ENCODE data around the gene SSNA1. TPM values are rescaled to one million over a fixed set of nuclear protein-coding genes. Genes with fewer than 3 reads are reported as not detected.

Gene SSNA1
- total RNA-seq, 1 donor from 2014 or later, result 52.7 TPM

DNA sequence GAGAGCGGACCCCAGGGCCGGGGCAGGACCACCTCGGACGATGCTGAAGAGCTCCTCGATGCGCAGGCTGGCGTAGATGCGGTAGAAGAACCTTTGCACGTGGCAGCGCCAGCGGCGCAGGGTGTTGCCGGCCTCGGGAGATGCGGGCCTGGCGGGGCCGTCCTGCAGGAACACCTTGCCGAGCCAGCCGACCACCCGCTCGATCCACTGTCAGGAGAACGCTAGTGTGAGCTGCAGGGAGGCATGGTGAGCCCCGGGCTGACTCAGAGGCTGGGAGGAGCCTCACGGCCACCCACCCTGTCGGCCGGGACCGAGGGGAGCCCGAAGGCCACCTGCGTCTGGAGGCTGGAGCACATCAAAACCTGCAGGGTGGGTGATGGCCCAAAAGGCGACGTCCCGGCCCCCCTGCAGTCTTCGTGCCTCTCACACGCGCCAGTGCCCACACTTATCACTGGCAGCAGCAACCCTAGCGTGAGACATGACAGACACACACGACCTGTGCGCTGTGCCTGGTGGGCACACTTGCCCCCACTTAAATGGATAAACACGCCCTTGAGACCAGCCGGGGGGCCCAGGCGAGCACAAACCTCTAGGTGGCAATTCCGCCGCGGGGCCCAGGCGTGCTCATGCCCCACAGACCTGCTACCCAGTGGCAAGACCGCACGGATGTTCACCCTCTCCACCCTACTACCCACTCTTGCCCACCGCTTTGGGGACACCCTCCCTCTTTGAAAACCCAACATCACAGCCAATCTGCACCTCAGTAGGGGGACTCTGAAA lies 3.4 kb upstream of the SSNA1 start:
- H3K9ac ChIP-seq (ENCODE audit: low read length), result no peak overlapping the region
- peaks cover 37% of the 10 kb centered on the region for H4K20me1 ChIP-seq (ENCODE audit: insufficient read depth, low read length)
- H3K4me3 Mint-ChIP-seq (ENCODE audit: unreplicated experiment), result no peak overlapping the region
- DNase-seq (ENCODE audit: low read depth) (no peak), FAIRE-seq (no peak)
- no peak overlapping the region for H3K4me2 ChIP-seq (ENCODE audit: low read length)
- H3K79me2 ChIP-seq (ENCODE audit: insufficient read depth, low read length), result peaks cover 46% of the 10 kb centered on the region
- H3K27me3 Mint-ChIP-seq (ENCODE audit: low read depth, unreplicated experiment), result no peaks in the 10 kb centered on the region
- peaks cover 10% of the 10 kb centered on the region for H3K36me3 Mint-ChIP-seq (ENCODE audit: low read depth, unreplicated experiment)
- no peak for TF ChIP-seq EZH2 (IDR thresholded peaks at IDR 0.05; ENCODE audit: insufficient read depth, low read length)
- TF ChIP-seq, protein P1, sequence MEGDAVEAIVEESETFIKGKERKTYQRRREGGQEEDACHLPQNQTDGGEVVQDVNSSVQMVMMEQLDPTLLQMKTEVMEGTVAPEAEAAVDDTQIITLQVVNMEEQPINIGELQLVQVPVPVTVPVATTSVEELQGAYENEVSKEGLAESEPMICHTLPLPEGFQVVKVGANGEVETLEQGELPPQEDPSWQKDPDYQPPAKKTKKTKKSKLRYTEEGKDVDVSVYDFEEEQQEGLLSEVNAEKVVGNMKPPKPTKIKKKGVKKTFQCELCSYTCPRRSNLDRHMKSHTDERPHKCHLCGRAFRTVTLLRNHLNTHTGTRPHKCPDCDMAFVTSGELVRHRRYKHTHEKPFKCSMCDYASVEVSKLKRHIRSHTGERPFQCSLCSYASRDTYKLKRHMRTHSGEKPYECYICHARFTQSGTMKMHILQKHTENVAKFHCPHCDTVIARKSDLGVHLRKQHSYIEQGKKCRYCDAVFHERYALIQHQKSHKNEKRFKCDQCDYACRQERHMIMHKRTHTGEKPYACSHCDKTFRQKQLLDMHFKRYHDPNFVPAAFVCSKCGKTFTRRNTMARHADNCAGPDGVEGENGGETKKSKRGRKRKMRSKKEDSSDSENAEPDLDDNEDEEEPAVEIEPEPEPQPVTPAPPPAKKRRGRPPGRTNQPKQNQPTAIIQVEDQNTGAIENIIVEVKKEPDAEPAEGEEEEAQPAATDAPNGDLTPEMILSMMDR (IDR thresholded peaks at IDR 0.05; ENCODE audit: insufficient read depth, low read depth, low read length), result no peak
- H3K4me1 Mint-ChIP-seq (ENCODE audit: low read depth, unreplicated experiment), result peaks cover 15% of the 10 kb centered on the region
- peaks cover 18% of the 10 kb centered on the region for H3K4me1 ChIP-seq (ENCODE audit: insufficient read depth, low read length)
- H3K27ac Mint-ChIP-seq (ENCODE audit: unreplicated experiment), result no peak overlapping the region
- peaks cover 3% of the 10 kb centered on the region for H3K36me3 ChIP-seq (ENCODE audit: insufficient read depth, low read length)
- no peaks in the 10 kb centered on the region for H3K27me3 ChIP-seq (ENCODE audit: insufficient read depth, low read length)
- H2AFZ ChIP-seq (ENCODE audit: low read depth, low read length), result no peak overlapping the region
- H3K4me3 ChIP-seq (ENCODE audit: insufficient read depth, low read depth, low read length), result no peak overlapping the region
- no peaks in the 10 kb centered on the region for H3K9me3 ChIP-seq (ENCODE audit: insufficient read depth, low read depth, low read length)
- H3K27ac ChIP-seq (ENCODE audit: low read depth, low read length), result no peak overlapping the region
- H3K9me3 Mint-ChIP-seq (ENCODE audit: unreplicated experiment), result no peaks in the 10 kb centered on the region

DNA sequence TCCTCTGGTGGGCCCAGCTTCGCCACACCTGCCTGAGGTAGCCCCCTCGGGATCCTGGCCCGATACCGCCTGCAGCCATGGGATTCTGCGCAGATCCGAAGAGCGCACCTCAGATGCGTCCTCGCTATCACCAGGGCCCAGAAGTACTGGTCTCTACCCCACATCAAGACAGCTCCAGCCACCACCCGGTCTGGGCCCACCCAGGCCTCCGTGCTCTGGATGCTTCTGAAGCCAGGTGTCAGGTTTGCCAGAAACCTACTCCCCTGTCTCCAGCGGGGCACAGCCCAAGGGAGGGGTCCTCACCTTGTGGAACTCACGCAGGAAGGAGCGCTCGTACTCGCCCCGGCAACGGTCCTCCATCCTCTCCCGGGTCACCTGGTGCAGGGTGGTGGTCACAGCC lies 2.6 kb upstream of the SSNA1 start:
- peaks cover 3% of the 10 kb centered on the region for H3K36me3 ChIP-seq (ENCODE audit: insufficient read depth, low read length)
- DNase-seq (ENCODE audit: low read depth) (no peak), FAIRE-seq (no peak)
- no peak overlapping the region for H3K4me3 Mint-ChIP-seq (ENCODE audit: unreplicated experiment)
- no peak overlapping the region for H3K4me2 ChIP-seq (ENCODE audit: low read length)
- no peak overlapping the region for H3K27ac ChIP-seq (ENCODE audit: low read depth, low read length)
- no peaks in the 10 kb centered on the region for H3K27me3 Mint-ChIP-seq (ENCODE audit: low read depth, unreplicated experiment)
- no peaks in the 10 kb centered on the region for H3K9me3 ChIP-seq (ENCODE audit: insufficient read depth, low read depth, low read length)
- H3K27ac Mint-ChIP-seq (ENCODE audit: unreplicated experiment), result no peak overlapping the region
- TF ChIP-seq, protein P1 (IDR thresholded peaks at IDR 0.05; ENCODE audit: insufficient read depth, low read depth, low read length), result no peak
- no peak for TF ChIP-seq EZH2 (IDR thresholded peaks at IDR 0.05; ENCODE audit: insufficient read depth, low read length)
- peaks cover 19% of the 10 kb centered on the region for H3K4me1 ChIP-seq (ENCODE audit: insufficient read depth, low read length)
- H3K36me3 Mint-ChIP-seq (ENCODE audit: low read depth, unreplicated experiment), result peaks cover 10% of the 10 kb centered on the region
- peaks cover 16% of the 10 kb centered on the region for H3K4me1 Mint-ChIP-seq (ENCODE audit: low read depth, unreplicated experiment)
- no peak overlapping the region for H3K9ac ChIP-seq (ENCODE audit: low read length)
- H3K9me3 Mint-ChIP-seq (ENCODE audit: unreplicated experiment), result no peaks in the 10 kb centered on the region
- H2AFZ ChIP-seq (ENCODE audit: low read depth, low read length), result no peak overlapping the region
- peaks cover 55% of the 10 kb centered on the region for H3K79me2 ChIP-seq (ENCODE audit: insufficient read depth, low read length)
- H3K27me3 ChIP-seq (ENCODE audit: insufficient read depth, low read length), result no peaks in the 10 kb centered on the region
- H4K20me1 ChIP-seq (ENCODE audit: insufficient read depth, low read length), result peaks cover 46% of the 10 kb centered on the region
- H3K4me3 ChIP-seq (ENCODE audit: insufficient read depth, low read depth, low read length), result no peak overlapping the region

DNA sequence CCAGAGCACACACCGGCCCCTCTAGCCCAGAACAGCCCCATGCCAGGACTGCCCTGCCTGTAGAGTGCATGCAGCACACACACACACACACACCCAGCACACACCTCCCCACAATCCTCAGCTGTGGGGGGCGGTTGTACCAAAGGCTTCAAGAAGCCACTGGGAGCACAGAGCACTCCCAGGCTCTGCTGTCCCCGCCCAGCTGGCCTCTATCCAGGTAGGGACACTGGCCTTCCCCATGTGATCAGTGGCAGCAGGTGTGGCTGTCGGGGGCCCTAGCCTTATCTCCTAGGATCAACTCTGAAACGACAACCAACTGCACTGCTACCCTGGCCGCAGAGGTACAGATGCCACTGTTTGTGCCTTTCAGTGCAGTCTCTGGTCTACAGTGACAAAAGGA lies 2.1 kb upstream of the SSNA1 start:
- Histone ChIP-seq H3K27me3 (ENCODE audit: insufficient read depth, low read length) (no peaks in the 10 kb centered on the region), H4K20me1 (ENCODE audit: insufficient read depth, low read length) (peaks cover 50% of the 10 kb centered on the region), H3K4me2 (ENCODE audit: low read length) (peak overlapping the region; percentile 99), H3K9me3 (ENCODE audit: insufficient read depth, low read depth, low read length) (no peaks in the 10 kb centered on the region), H2AFZ (ENCODE audit: low read depth, low read length) (no peak overlapping the region), H3K27ac (ENCODE audit: low read depth, low read length) (no peak overlapping the region), H3K36me3 (ENCODE audit: insufficient read depth, low read length) (peaks cover 3% of the 10 kb centered on the region), H3K4me1 (ENCODE audit: insufficient read depth, low read length) (peaks cover 19% of the 10 kb centered on the region), H3K9ac (ENCODE audit: low read length) (no peak overlapping the region), H3K79me2 (ENCODE audit: insufficient read depth, low read length) (peaks cover 60% of the 10 kb centered on the region), H3K4me3 (ENCODE audit: insufficient read depth, low read depth, low read length) (no peak overlapping the region)
- FAIRE-seq (no peak), DNase-seq (ENCODE audit: low read depth) (no peak)
- Mint-ChIP-seq H3K36me3 (ENCODE audit: low read depth, unreplicated experiment) (peaks cover 10% of the 10 kb centered on the region), H3K27me3 (ENCODE audit: low read depth, unreplicated experiment) (no peaks in the 10 kb centered on the region), H3K4me3 (ENCODE audit: unreplicated experiment) (peak overlapping the region; percentile 94), H3K9me3 (ENCODE audit: unreplicated experiment) (no peaks in the 10 kb centered on the region), H3K27ac (ENCODE audit: unreplicated experiment) (peak overlapping the region; percentile 12), H3K4me1 (ENCODE audit: low read depth, unreplicated experiment) (peaks cover 16% of the 10 kb centered on the region)
- TF ChIP-seq, protein P1 (IDR thresholded peaks at IDR 0.05; ENCODE audit: insufficient read depth, low read depth, low read length), result no peak
- no peak for TF ChIP-seq EZH2 (IDR thresholded peaks at IDR 0.05; ENCODE audit: insufficient read depth, low read length)
